IMR-90 (cell line): ENCODE measurements around the gene RELCH.

Source experiments
- CTCF ChIP-seq: conservative IDR thresholded peaks from 2 replicates; pipeline ENCODE4 v1.5.1; 2012; ENCODE audit warnings: mild to moderate bottlenecking, low read depth, low read length, improper control_type of control experiment
- MXI1 ChIP-seq: IDR thresholded peaks from 2 replicates; pipeline ENCODE4 v1.6.1; 2012; ENCODE audit warnings: low read depth, mild to moderate bottlenecking, low read length, moderate library complexity, borderline replicate concordance
- POLR2A ChIP-seq: IDR thresholded peaks from 2 replicates; pipeline ENCODE4 v1.6.1; 2012; ENCODE audit warnings: mild to moderate bottlenecking, low read depth, low read length
- RAD21 ChIP-seq: IDR thresholded peaks from 2 replicates; pipeline ENCODE4 v1.6.1; 2012; ENCODE audit warnings: low read length, improper control_type of control experiment
- SMC3 ChIP-seq: fragments of 150-350 bp; IDR thresholded peaks from 2 replicates; pipeline ENCODE4 v1.6.1; 2016; ENCODE audit warnings: low read depth, mild to moderate bottlenecking, antibody characterized with exemption, low read length, moderate library complexity

GRCh38 chr18:62182220-62182619 is 4.8 kb upstream of the RELCH start:
- TF ChIP-seq MXI1 (no peak), SMC3 (no peak), RAD21 (no peak), CTCF (no peak), POLR2A (no peak)
